Endothelial cell of umbilical vein (primary cell): Measurements from ENCODE around the gene OR1N2.

Source experiments
- CTCF ChIP-seq, 2 donors: IDR thresholded peaks; 1 replicate in 1 of 2; 2 replicates in 1 of 2; pipeline ENCODE4 v1.5.1; 2011; ENCODE audit warnings: low read length in 2 of 2, mild to moderate bottlenecking in 2 of 2, moderate library complexity in 2 of 2, control low read depth in 1 of 2, inconsistent platforms in 1 of 2, low read depth in 1 of 2; ENCODE audit not compliant: insufficient read depth in 1 of 2; ENCODE audit errors: extremely low read depth in 1 of 2
- POLR2AphosphoS5 ChIP-seq: IDR thresholded peaks from 2 replicates; pipeline ENCODE4 v1.6.1; 2012; ENCODE audit warnings: low read depth, mild to moderate bottlenecking, control low read depth, low read length, moderate library complexity; ENCODE audit not compliant: insufficient read depth

- TF ChIP-seq CTCF (IDR thresholded peaks at IDR 0.05; ENCODE audit: extremely low read depth in 1 of 2, insufficient read depth in 1 of 2, low read depth in 1 of 2, low read length in 2 of 2) (no peak), POLR2AphosphoS5 (no peak)
Observed at GRCh38 chr9:122510502-122510901, 42.4 kb upstream of the OR1N2 start, which contains the start of gene OR1J2.
